Psoas muscle (tissue), 8 donors: ENCODE results near the gene SLC25A13. TPM values are rescaled to one million over a fixed set of nuclear protein-coding genes. Genes with fewer than 3 reads are reported as not detected.

Experiments used
- ATAC-seq, 4 donors: fragments of 200-7000 bp; cut with Tn5 transposase; one replicate each; pipeline ENCODE4 v1.9.1; 2020; ENCODE audit warnings: moderate library complexity in 3 of 4, mild to moderate bottlenecking in 2 of 4
- DNase-seq, 2 donors: peaks; one replicate each; pipeline ENCODE4 v3.0.0-alpha.2; 2020
- H3K27ac ChIP-seq: fragments of 200-600 bp; one replicate; pipeline ENCODE4 v1.8.0; 2022
- H3K27me3 ChIP-seq, 3 donors: fragments of 200-600 bp in 1 of 3; one replicate each; pipeline versions ENCODE4 v1.6.1 to v1.8.0; 2013 to 2022; ENCODE audit warnings: low read length in 2 of 3, mild to moderate bottlenecking in 2 of 3, moderate library complexity in 1 of 3; ENCODE audit not compliant: insufficient read depth in 3 of 3
- H3K36me3 ChIP-seq, 2 donors: fragments of 200-600 bp in 1 of 2; one replicate each; pipeline versions ENCODE4 v1.6.1 to v1.8.0; 2013 to 2022; ENCODE audit warnings: low read depth in 1 of 2, mild to moderate bottlenecking in 1 of 2, moderate library complexity in 1 of 2; ENCODE audit not compliant: insufficient read depth in 1 of 2
- H3K4me1 ChIP-seq: fragments of 200-600 bp; one replicate; pipeline ENCODE4 v1.8.0; 2022
- H3K4me3 ChIP-seq: fragments of 200-600 bp; one replicate; pipeline ENCODE4 v1.8.0; 2022; ENCODE audit warnings: mild to moderate bottlenecking
- H3K9me3 ChIP-seq: fragments of 200-600 bp; one replicate; pipeline ENCODE4 v1.8.0; 2022
- WGBS, 3 donors: extraction: QIAGEN DNeasy Blood & Tissue Kit; methylation state at CpG; one replicate each; pipeline versions ENCODE4 v1.1.6 to v1.1.7; 2013; 5-methylcytosine and 5-hydroxymethylcytosine counted together
- intact Hi-C, 2 donors: fragments of 100-400 bp; cut with DNase I; formaldehyde crosslinking; loops; one replicate each; pipeline versions ENCODE4 v1.11.0 to v1.14.2; 2022
- polyA plus RNA-seq, 3 donors: library from polyadenylated mRNA; stranded (reverse); fragments of 200-250 nt; gene quantifications; one replicate each; pipeline ENCODE4 v1.2.3, GENCODE V29; 2013
- total RNA-seq, 4 donors: library from RNA; stranded (reverse); fragmentation: NEBNext Ultra II Directional in 2 of 4; extraction: Animal tissue kit (Norgen Biotek cat#: 25700) in 2 of 4; gene quantifications; one replicate each; pipeline versions ENCODE4 v1.2.1 to v1.2.4, GENCODE V29; 2021 to 2023
- TF ChIP-seq, protein P1 (sequence below): fragments of 200-600 bp; IDR thresholded peaks from one replicate; pipeline ENCODE4 v1.8.0; 2022; ENCODE audit warnings: antibody characterized with exemption
- donor health status: healthy with polysubstance abuse.
- donor health status: DM: no; HTN: no; CAD: no; lungs with moderate emphysema.
- donor health status: Bipolar disorder and iron deficiency.
- donor health status: healthy.
- donor health status: DM: yes; HTN: yes; CAD: no.
- donor health status: DM: no; HTN: no; CAD: no.
- donor health status: DM: no; HTN: no; CAD: no.
- donor health status: DM: yes; HTN: yes; CAD: no.

Gene SLC25A13
- total and polyA plus RNA-seq, 7 donors, result 3.3 to 31.6 (median 9.0) TPM

DNA sequence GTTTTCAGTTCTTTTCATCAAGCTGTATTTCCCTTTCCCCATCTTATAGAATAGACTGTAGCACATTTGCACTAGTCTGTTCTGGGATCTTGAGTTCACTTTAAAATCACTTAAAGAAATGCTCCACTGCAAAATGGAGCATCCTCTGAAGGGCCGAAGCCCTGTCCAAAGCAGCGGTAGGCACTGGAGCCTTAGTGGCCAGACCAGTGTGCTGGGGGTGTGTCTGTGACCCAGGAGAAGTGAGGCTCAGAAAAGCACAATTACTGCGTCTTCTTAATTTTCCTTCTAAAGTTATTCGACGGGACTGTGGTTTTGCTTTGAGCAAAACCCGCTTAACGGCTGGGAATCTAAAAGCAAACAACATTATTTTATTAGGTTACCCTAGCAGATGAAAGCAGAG is 205.7 kb downstream of the SLC25A13 start:
- ATAC-seq, result no peak
- Histone ChIP-seq H3K4me1 (no peaks in the 10 kb centered on the region), H3K36me3 (peaks cover 4 to 17% of the 10 kb centered on the region in 2 donors), H3K27ac (no peak overlapping the region), H3K4me3 (no peak overlapping the region), H3K27me3 (no peaks in the 10 kb centered on the region), H3K9me3 (no peaks in the 10 kb centered on the region)
- DNase-seq, result no peak
- WGBS, 3 donors, result 91 to 92% (median 91%) methylated on average over 7 of the region's 7 CpGs
- intact Hi-C loops, result no loop called here
- TF ChIP-seq, protein P1, sequence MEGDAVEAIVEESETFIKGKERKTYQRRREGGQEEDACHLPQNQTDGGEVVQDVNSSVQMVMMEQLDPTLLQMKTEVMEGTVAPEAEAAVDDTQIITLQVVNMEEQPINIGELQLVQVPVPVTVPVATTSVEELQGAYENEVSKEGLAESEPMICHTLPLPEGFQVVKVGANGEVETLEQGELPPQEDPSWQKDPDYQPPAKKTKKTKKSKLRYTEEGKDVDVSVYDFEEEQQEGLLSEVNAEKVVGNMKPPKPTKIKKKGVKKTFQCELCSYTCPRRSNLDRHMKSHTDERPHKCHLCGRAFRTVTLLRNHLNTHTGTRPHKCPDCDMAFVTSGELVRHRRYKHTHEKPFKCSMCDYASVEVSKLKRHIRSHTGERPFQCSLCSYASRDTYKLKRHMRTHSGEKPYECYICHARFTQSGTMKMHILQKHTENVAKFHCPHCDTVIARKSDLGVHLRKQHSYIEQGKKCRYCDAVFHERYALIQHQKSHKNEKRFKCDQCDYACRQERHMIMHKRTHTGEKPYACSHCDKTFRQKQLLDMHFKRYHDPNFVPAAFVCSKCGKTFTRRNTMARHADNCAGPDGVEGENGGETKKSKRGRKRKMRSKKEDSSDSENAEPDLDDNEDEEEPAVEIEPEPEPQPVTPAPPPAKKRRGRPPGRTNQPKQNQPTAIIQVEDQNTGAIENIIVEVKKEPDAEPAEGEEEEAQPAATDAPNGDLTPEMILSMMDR, result no peak

GRCh38 chr7:96114190-96114589 is 207.7 kb downstream of the SLC25A13 start:
- Histone ChIP-seq H3K4me3 (no peak overlapping the region), H3K27me3 (no peaks in the 10 kb centered on the region), H3K4me1 (no peaks in the 10 kb centered on the region), H3K9me3 (no peaks in the 10 kb centered on the region), H3K27ac (no peak overlapping the region), H3K36me3 (no peaks in the 10 kb centered on the region)
- TF ChIP-seq, protein P1, result no peak
- DNase-seq, result no peak
- WGBS, 3 donors, result 84 to 85% (median 85%) methylated on average over 7 of the region's 7 CpGs
- ATAC-seq, result no peak
- intact Hi-C loops, result no loop called here

DNA sequence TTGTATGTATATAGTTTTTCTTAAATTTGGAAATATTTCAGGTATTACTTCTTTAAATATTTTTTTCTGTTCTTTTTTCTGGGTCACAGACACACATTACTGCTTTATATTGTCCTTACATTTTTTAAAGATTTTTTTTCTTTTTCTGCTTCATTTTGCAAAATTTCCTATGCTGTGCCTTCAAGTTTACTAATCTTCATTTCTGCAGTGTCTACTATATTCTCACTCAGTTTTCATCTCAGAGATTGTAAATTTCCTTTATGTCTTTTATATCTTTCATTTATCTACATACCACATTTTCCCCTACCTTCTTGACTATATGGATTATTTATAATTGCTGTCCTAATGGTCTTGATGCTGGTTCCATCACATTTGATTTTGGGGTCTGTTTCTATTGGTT is 210.5 kb downstream of the SLC25A13 start:
- no peak overlapping the region for H3K27ac ChIP-seq

DNA sequence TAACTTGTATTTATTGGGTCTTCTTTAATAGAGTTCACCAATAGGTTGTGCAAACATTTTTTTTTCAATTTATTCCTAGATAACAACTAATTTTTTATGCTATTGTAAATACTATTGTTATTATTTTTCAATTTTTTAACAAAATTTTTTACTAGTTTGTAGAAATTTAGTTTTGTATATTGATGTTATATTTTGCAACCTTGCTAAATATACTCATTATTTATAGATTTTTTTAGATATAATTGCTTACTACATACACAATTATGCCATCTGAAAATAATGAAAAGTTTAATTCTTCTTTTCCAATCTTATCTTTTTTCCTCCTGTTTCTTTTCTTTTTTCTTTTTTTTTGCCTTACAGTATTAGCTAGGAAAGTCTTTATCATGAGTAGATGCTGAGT is 216.9 kb downstream of the SLC25A13 start:
- no peaks in the 10 kb centered on the region for H3K9me3 ChIP-seq
- intact Hi-C loops, result no loop called here
- H3K27ac ChIP-seq, result no peak overlapping the region
- H3K4me1 ChIP-seq, result no peaks in the 10 kb centered on the region
- no peaks in the 10 kb centered on the region for H3K27me3 ChIP-seq
- H3K36me3 ChIP-seq, result no peaks in the 10 kb centered on the region
- DNase-seq (no peak), ATAC-seq (no peak)
- no peak overlapping the region for H3K4me3 ChIP-seq
- TF ChIP-seq, protein P1, result no peak

More for the DNA sequence above, 210.5 kb downstream of the SLC25A13 start:
- ATAC-seq (no peak), DNase-seq (no peak)
- intact Hi-C loops, result no loop called here
- no peak overlapping the region for H3K4me3 ChIP-seq
- no peaks in the 10 kb centered on the region for H3K36me3 ChIP-seq
- no peaks in the 10 kb centered on the region for H3K4me1 ChIP-seq
- H3K27me3 ChIP-seq, result no peaks in the 10 kb centered on the region
- no peaks in the 10 kb centered on the region for H3K9me3 ChIP-seq
- TF ChIP-seq, protein P1, result no peak

DNA sequence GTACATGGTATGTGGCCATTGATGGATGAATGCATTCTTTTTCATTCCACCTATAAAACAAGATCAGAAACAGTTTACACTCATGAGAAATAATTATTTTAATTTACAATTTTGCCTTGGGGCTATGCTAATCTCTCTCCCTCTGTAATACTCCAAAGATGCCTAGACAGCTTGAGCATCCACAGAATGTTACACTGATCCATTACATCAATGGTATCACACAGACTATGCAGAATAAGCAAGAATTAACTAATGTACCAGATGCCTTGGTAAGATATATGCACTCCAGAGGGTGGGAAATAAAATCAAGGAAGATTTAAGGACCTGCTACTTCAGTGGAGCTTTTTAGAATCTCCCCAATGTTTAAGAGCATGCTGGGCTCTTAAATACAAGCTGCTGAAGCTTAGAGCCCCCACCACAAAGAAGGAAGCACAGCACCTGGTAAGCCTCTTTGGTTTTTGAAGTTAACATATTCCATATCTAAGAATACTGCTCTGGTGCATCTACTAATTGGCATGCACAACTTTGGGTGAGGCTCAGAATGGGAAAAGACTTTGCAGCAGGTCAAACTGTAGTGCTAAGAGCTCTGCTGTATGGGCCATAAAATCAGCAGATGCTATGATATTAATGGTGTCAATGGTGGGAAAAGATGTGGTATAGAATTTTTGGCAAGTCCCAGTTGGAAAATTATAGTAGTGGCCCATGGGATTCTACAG is 219.6 kb downstream of the SLC25A13 start:
- no peaks in the 10 kb centered on the region for H3K9me3 ChIP-seq
- H3K4me3 ChIP-seq, result no peak overlapping the region
- no peaks in the 10 kb centered on the region for H3K27me3 ChIP-seq
- H3K27ac ChIP-seq, result no peak overlapping the region
- TF ChIP-seq, protein P1, result no peak
- H3K36me3 ChIP-seq, result no peaks in the 10 kb centered on the region
- DNase-seq (no peak), ATAC-seq (no peak)
- H3K4me1 ChIP-seq, result no peaks in the 10 kb centered on the region
- intact Hi-C loops, result no loop called here
